ENCODE results near the gene SYCP1. TPM values are rescaled to one million over a fixed set of nuclear protein-coding genes. Genes with fewer than 3 reads are reported as not detected.

SYCP1 gene
- total and polyA plus RNA-seq, 2 experiments from 2014 or later: 0.24 to 0.66 TPM

DNA sequence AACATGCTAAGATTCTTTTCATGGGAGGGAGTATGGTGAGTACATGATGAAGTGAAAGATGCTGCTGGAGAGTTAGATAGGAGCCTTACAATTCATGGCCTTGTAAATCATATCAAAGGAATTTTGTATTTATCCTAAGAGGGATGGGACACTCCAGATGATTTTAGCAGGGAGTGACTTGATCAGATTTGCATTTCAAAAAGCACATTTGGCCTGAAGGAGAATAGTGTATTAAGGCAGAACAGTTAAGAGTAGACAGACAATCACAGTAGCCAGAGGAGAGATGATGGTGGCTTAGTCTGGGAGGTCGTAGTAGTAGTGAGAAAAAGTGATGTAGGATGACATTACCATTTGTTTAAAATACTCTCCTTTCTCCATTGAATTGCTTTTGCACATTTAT, 48.8 kb downstream of the SYCP1 start:
- peaks cover 2% of the 10 kb centered on the region; the same call in 1 of the 3 replicates for H3K36me3 Mint-ChIP-seq (ENCODE audit: low read depth)

More for the DNA sequence above, 48.8 kb downstream of the SYCP1 start:
- no peak overlapping the region for H3K27ac Mint-ChIP-seq
- Histone ChIP-seq H3K27ac (ENCODE audit: low read depth) (no peak overlapping the region), H3K4me1 (ENCODE audit: insufficient read depth) (peaks cover 18% of the 10 kb centered on the region), H2AFZ (no peak overlapping the region), H3K79me2 (replicated peaks; ENCODE audit: insufficient read depth) (no peaks in the 10 kb centered on the region), H3K36me3 (ENCODE audit: insufficient read depth) (no peaks in the 10 kb centered on the region), H3K4me2 (no peak overlapping the region), H3K27me3 (ENCODE audit: insufficient read depth) (no peaks in the 10 kb centered on the region), H3F3A (replicated peaks; ENCODE audit: low read depth) (no peaks in the 10 kb centered on the region), H3K4me3 (no peak overlapping the region), H3K9me2 (ENCODE audit: insufficient read depth) (no peaks in the 10 kb centered on the region), H4K20me1 (replicated peaks; ENCODE audit: insufficient read depth) (no peaks in the 10 kb centered on the region)
- H3K9me3 Mint-ChIP-seq: peaks cover 17% of the 10 kb centered on the region
- ATAC-seq (no peak), DNase-seq (ENCODE audit: low spot score) (no peak)
- TF ChIP-seq JUNB (IDR thresholded peaks at IDR 0.05; ENCODE audit: unreplicated experiment) (no peak), ZNF331 (CRISPR knock-in tag; IDR thresholded peaks at IDR 0.05; ENCODE audit: low read depth) (no peak), STAT1 (IDR thresholded peaks at IDR 0.05; ENCODE audit: unreplicated experiment) (no peak), EZH2 (IDR thresholded peaks at IDR 0.05; ENCODE audit: low read depth, unreplicated experiment) (no peak), POLR2AphosphoS5 (IDR thresholded peaks at IDR 0.05; ENCODE audit: low read depth) (no peak), NANOG (IDR thresholded peaks at IDR 0.05; ENCODE audit: borderline replicate concordance) (no peak)
- TF ChIP-seq, protein P1, sequence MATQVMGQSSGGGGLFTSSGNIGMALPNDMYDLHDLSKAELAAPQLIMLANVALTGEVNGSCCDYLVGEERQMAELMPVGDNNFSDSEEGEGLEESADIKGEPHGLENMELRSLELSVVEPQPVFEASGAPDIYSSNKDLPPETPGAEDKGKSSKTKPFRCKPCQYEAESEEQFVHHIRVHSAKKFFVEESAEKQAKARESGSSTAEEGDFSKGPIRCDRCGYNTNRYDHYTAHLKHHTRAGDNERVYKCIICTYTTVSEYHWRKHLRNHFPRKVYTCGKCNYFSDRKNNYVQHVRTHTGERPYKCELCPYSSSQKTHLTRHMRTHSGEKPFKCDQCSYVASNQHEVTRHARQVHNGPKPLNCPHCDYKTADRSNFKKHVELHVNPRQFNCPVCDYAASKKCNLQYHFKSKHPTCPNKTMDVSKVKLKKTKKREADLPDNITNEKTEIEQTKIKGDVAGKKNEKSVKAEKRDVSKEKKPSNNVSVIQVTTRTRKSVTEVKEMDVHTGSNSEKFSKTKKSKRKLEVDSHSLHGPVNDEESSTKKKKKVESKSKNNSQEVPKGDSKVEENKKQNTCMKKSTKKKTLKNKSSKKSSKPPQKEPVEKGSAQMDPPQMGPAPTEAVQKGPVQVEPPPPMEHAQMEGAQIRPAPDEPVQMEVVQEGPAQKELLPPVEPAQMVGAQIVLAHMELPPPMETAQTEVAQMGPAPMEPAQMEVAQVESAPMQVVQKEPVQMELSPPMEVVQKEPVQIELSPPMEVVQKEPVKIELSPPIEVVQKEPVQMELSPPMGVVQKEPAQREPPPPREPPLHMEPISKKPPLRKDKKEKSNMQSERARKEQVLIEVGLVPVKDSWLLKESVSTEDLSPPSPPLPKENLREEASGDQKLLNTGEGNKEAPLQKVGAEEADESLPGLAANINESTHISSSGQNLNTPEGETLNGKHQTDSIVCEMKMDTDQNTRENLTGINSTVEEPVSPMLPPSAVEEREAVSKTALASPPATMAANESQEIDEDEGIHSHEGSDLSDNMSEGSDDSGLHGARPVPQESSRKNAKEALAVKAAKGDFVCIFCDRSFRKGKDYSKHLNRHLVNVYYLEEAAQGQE (IDR thresholded peaks at IDR 0.05; ENCODE audit: unreplicated experiment): no peak
- TF ChIP-seq, protein P2, sequence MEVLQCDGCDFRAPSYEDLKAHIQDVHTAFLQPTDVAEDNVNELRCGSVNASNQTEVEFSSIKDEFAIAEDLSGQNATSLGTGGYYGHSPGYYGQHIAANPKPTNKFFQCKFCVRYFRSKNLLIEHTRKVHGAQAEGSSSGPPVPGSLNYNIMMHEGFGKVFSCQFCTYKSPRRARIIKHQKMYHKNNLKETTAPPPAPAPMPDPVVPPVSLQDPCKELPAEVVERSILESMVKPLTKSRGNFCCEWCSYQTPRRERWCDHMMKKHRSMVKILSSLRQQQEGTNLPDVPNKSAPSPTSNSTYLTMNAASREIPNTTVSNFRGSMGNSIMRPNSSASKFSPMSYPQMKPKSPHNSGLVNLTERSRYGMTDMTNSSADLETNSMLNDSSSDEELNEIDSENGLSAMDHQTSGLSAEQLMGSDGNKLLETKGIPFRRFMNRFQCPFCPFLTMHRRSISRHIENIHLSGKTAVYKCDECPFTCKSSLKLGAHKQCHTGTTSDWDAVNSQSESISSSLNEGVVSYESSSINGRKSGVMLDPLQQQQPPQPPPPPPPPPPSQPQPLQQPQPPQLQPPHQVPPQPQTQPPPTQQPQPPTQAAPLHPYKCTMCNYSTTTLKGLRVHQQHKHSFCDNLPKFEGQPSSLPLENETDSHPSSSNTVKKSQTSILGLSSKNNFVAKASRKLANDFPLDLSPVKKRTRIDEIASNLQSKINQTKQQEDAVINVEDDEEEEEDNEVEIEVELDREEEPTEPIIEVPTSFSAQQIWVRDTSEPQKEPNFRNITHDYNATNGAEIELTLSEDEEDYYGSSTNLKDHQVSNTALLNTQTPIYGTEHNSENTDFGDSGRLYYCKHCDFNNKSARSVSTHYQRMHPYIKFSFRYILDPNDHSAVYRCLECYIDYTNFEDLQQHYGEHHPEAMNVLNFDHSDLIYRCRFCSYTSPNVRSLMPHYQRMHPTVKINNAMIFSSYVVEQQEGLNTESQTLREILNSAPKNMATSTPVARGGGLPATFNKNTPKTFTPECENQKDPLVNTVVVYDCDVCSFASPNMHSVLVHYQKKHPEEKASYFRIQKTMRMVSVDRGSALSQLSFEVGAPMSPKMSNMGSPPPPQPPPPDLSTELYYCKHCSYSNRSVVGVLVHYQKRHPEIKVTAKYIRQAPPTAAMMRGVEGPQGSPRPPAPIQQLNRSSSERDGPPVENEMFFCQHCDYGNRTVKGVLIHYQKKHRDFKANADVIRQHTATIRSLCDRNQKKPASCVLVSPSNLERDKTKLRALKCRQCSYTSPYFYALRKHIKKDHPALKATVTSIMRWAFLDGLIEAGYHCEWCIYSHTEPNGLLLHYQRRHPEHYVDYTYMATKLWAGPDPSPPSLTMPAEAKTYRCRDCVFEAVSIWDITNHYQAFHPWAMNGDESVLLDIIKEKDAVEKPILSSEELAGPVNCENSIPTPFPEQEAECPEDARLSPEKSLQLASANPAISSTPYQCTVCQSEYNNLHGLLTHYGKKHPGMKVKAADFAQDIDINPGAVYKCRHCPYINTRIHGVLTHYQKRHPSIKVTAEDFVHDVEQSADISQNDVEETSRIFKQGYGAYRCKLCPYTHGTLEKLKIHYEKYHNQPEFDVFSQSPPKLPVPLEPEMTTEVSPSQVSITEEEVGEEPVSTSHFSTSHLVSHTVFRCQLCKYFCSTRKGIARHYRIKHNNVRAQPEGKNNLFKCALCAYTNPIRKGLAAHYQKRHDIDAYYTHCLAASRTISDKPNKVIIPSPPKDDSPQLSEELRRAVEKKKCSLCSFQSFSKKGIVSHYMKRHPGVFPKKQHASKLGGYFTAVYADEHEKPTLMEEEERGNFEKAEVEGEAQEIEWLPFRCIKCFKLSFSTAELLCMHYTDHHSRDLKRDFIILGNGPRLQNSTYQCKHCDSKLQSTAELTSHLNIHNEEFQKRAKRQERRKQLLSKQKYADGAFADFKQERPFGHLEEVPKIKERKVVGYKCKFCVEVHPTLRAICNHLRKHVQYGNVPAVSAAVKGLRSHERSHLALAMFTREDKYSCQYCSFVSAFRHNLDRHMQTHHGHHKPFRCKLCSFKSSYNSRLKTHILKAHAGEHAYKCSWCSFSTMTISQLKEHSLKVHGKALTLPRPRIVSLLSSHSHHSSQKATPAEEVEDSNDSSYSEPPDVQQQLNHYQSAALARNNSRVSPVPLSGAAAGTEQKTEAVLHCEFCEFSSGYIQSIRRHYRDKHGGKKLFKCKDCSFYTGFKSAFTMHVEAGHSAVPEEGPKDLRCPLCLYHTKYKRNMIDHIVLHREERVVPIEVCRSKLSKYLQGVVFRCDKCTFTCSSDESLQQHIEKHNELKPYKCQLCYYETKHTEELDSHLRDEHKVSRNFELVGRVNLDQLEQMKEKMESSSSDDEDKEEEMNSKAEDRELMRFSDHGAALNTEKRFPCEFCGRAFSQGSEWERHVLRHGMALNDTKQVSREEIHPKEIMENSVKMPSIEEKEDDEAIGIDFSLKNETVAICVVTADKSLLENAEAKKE (CRISPR knock-in tag; IDR thresholded peaks at IDR 0.05): no peak
- TF ChIP-seq, protein P3, sequence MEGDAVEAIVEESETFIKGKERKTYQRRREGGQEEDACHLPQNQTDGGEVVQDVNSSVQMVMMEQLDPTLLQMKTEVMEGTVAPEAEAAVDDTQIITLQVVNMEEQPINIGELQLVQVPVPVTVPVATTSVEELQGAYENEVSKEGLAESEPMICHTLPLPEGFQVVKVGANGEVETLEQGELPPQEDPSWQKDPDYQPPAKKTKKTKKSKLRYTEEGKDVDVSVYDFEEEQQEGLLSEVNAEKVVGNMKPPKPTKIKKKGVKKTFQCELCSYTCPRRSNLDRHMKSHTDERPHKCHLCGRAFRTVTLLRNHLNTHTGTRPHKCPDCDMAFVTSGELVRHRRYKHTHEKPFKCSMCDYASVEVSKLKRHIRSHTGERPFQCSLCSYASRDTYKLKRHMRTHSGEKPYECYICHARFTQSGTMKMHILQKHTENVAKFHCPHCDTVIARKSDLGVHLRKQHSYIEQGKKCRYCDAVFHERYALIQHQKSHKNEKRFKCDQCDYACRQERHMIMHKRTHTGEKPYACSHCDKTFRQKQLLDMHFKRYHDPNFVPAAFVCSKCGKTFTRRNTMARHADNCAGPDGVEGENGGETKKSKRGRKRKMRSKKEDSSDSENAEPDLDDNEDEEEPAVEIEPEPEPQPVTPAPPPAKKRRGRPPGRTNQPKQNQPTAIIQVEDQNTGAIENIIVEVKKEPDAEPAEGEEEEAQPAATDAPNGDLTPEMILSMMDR (conservative IDR thresholded peaks at IDR 0.05; ENCODE audit: low read depth in 2 of 2): no peak
- no peak overlapping the region for H3K4me3 Mint-ChIP-seq
- H3K4me1 Mint-ChIP-seq: peaks cover 22% of the 10 kb centered on the region
- H3K27me3 Mint-ChIP-seq (ENCODE audit: insufficient read depth, low read depth, poor library complexity): peaks cover 1% of the 10 kb centered on the region
